HepG2 (cell line): ENCODE results near the gene KLHL21. TPM values are rescaled to one million over a fixed set of nuclear protein-coding genes. Genes with fewer than 3 reads are reported as not detected.

ENCODE experiments used
- AGO1 ChIP-seq: fragments of 200-400 bp; formaldehyde crosslinking; IDR thresholded peaks from 2 replicates; pipeline ENCODE4 v1.6.1; 2017; ENCODE audit warnings: mild to moderate bottlenecking, low read depth, low read length, moderate library complexity; ENCODE audit not compliant: poor library complexity, severe bottlenecking
- AKAP8 ChIP-seq: sonication (generic); formaldehyde crosslinking; IDR thresholded peaks from 2 replicates; pipeline ENCODE4 v1.5.1; 2020; ENCODE audit warnings: mild to moderate bottlenecking, missing genetic modification reagents
- ATAD3A ChIP-seq: sonication (generic); formaldehyde crosslinking; IDR thresholded peaks from 2 replicates; pipeline ENCODE4 v1.4.0; 2020; ENCODE audit warnings: missing genetic modification reagents
- DMAP1 ChIP-seq: IDR thresholded peaks from 2 replicates; pipeline ENCODE4 v1.6.1; 2016
- ELK4 ChIP-seq: sonication (generic); formaldehyde crosslinking; IDR thresholded peaks from 2 replicates; pipeline ENCODE4 v1.9.0; 2021; ENCODE audit warnings: missing genetic modification reagents, borderline replicate concordance
- FOSL2 ChIP-seq: sonication (generic); formaldehyde crosslinking; IDR thresholded peaks from 2 replicates; pipeline ENCODE4 v1.4.0; 2020; ENCODE audit warnings: missing genetic modification reagents
- FOXA3 ChIP-seq: IDR thresholded peaks from 2 replicates; pipeline ENCODE4 v1.6.1; 2016; ENCODE audit warnings: missing genetic modification reagents, missing compliant biosample characterization
- FOXK2 ChIP-seq: fragments of 450-650 bp; IDR thresholded peaks from 2 replicates; pipeline ENCODE4 v1.6.1; 2016
- HBP1 ChIP-seq: IDR thresholded peaks from 2 replicates; pipeline ENCODE4 v1.6.1; 2016; ENCODE audit warnings: low read depth, control low read depth
- LCORL ChIP-seq, 2 experiments: fragments of 450-650 bp in 1 of 2; sonication (generic) in 1 of 2; formaldehyde crosslinking in 1 of 2; IDR thresholded peaks; 2 replicates each; pipeline versions ENCODE4 v1.5.0 to v1.6.1; 2017 to 2020; ENCODE audit warnings: antibody characterized with exemption in 1 of 2, missing genetic modification reagents in 1 of 2
- MAFF ChIP-seq: IDR thresholded peaks from 2 replicates; pipeline ENCODE4 v1.6.1; 2011; ENCODE audit warnings: low read depth, low read length, improper control_type of control experiment
- MED1 ChIP-seq: sonication (generic); formaldehyde crosslinking; IDR thresholded peaks from 2 replicates; pipeline ENCODE4 v1.4.0; 2020; ENCODE audit warnings: missing genetic modification reagents
- MIER3 ChIP-seq: IDR thresholded peaks from 2 replicates; pipeline ENCODE4 v1.6.1; 2016; ENCODE audit warnings: missing compliant biosample characterization, borderline replicate concordance
- NCOR1 ChIP-seq: fragments of 200-600 bp; sonication (generic); IDR thresholded peaks from 2 replicates; pipeline ENCODE4 v1.7.0; 2017; ENCODE audit warnings: antibody characterized with exemption, low read length, borderline replicate concordance
- PHF5A ChIP-seq: IDR thresholded peaks from one replicate; pipeline ENCODE4 v1.6.1; 2018; ENCODE audit warnings: low read depth, missing genetic modification reagents; ENCODE audit not compliant: unreplicated experiment
- PLRG1 ChIP-seq: fragments of 450-650 bp; conservative IDR thresholded peaks from 2 replicates; pipeline ENCODE4 v1.6.1; 2016
- RAD51 ChIP-seq: fragments of 450-650 bp; IDR thresholded peaks from 2 replicates; pipeline ENCODE4 v1.6.1; 2016; ENCODE audit warnings: borderline replicate concordance
- SMAD9 ChIP-seq: sonication (generic); formaldehyde crosslinking; IDR thresholded peaks from 2 replicates; pipeline ENCODE4 v1.5.1; 2020; ENCODE audit warnings: mild to moderate bottlenecking, missing genetic modification reagents
- STAG1 ChIP-seq: sonication (generic); formaldehyde crosslinking; IDR thresholded peaks from 2 replicates; pipeline ENCODE4 v1.4.0; 2020; ENCODE audit warnings: missing genetic modification reagents
- TOE1 ChIP-seq: sonication (generic); formaldehyde crosslinking; IDR thresholded peaks from 2 replicates; pipeline ENCODE4 v1.4.0; 2020; ENCODE audit warnings: mild to moderate bottlenecking, missing genetic modification reagents
- TRAFD1 ChIP-seq: sonication (generic); formaldehyde crosslinking; IDR thresholded peaks from 2 replicates; pipeline ENCODE4 v1.5.1; 2020; ENCODE audit warnings: missing genetic modification reagents, mild to moderate bottlenecking, borderline replicate concordance
- YEATS2 ChIP-seq: sonication (generic); formaldehyde crosslinking; IDR thresholded peaks from 2 replicates; pipeline ENCODE4 v1.4.0; 2020; ENCODE audit warnings: missing genetic modification reagents, borderline replicate concordance
- ZBTB7B ChIP-seq: sonication (generic); formaldehyde crosslinking; IDR thresholded peaks from 2 replicates; pipeline ENCODE4 v1.4.0; 2020; ENCODE audit warnings: missing genetic modification reagents
- ZFP1 ChIP-seq: IDR thresholded peaks from 2 replicates; pipeline ENCODE4 v1.6.1; 2016
- ZNF326 ChIP-seq: sonication (generic); formaldehyde crosslinking; IDR thresholded peaks from 2 replicates; pipeline ENCODE4 v1.4.0; 2020; ENCODE audit warnings: missing genetic modification reagents, borderline replicate concordance
- ZNF337 ChIP-seq: sonication (generic); formaldehyde crosslinking; IDR thresholded peaks from 2 replicates; pipeline ENCODE4 v1.5.1; 2020; ENCODE audit warnings: missing genetic modification reagents, low read depth, mild to moderate bottlenecking, borderline replicate concordance
- ZNF350 ChIP-seq: sonication (generic); formaldehyde crosslinking; IDR thresholded peaks from 2 replicates; pipeline ENCODE4 v1.4.0; 2020; ENCODE audit warnings: mild to moderate bottlenecking, low read depth, missing genetic modification reagents, borderline replicate concordance
- ZNF383 ChIP-seq: sonication (generic); formaldehyde crosslinking; IDR thresholded peaks from 2 replicates; pipeline ENCODE4 v1.4.0; 2020; ENCODE audit warnings: missing genetic modification reagents, mild to moderate bottlenecking, borderline replicate concordance
- ZNF496 ChIP-seq: sonication (generic); formaldehyde crosslinking; IDR thresholded peaks from 2 replicates; pipeline ENCODE4 v1.8.1; 2023; ENCODE audit warnings: mild to moderate bottlenecking, moderate library complexity, missing genetic modification reagents; ENCODE audit not compliant: insufficient replicate concordance
- ZNF670 ChIP-seq: sonication (generic); formaldehyde crosslinking; IDR thresholded peaks from 2 replicates; pipeline ENCODE4 v1.8.0; 2022; ENCODE audit warnings: mild to moderate bottlenecking, missing genetic modification reagents, borderline replicate concordance
- polyA plus RNA-seq, 8 experiments: library from polyadenylated mRNA; depleted of rRNA in 3 of 8; stranded (reverse) in 7 of 8; unstranded in 1 of 8; fragments of >200 nt; fragmentation: Illumina TruSeq in 4 of 8; extraction: Trizol in 4 of 8; gene quantifications; 2 replicates each; pipeline versions ENCODE4 v1.2.1 to v1.2.3, GENCODE V29; 2011 to 2016; ENCODE audit warnings: low read depth in 4 of 8, missing spikeins in 1 of 8, mixed read lengths in 1 of 8; ENCODE audit not compliant: insufficient read depth in 1 of 8
- total RNA-seq, 5 experiments: library from RNA; depleted of rRNA; stranded (reverse); fragments of >200 nt; fragmentation: Illumina TruSeq; extraction: Trizol; gene quantifications; 2 replicates each; pipeline ENCODE4 v1.2.3, GENCODE V29; 2016; ENCODE audit warnings: low read depth in 1 of 5

The KLHL21 gene
- total and polyA plus RNA-seq, 2 of the 13 experiments (the other 11 are each of a cell fraction or from before 2014, with no cell fraction given): 14.8 to 25.0 TPM

DNA sequence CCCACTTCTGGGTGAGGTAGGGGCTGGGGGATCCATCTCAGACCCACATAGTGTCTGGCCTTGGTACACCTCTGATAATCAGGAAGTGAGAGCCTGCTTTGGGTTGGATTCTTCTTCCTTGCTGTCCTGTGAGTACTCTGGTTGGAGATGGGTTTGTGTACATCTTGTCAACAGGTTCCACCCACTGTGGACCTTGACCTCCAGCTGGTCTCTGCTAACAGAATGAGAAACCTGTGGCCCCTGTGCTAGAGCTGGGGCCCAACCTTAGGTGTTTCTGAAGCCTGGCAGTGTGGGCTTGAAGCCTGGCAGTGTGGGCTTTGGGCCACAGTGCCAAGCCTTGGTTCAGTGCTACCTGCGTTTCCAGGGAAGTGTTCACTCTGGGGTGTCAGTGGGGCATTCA, 20.3 kb downstream of the KLHL21 start (continued):
- TF ChIP-seq ZNF383: no peak
- peak; percentile 79 for TF ChIP-seq MED1 (CRISPR knock-in tag)
- peak; percentile 88 for TF ChIP-seq PHF5A (CRISPR knock-in tag)
- no peak for TF ChIP-seq LCORL (IDR thresholded peaks at IDR 0.05)
- TF ChIP-seq LCORL (CRISPR knock-in tag; IDR thresholded peaks at IDR 0.05): peak; percentile 58; the same call in 1 of the 2 replicates
- TF ChIP-seq DMAP1 (CRISPR knock-in tag): peak; percentile 35; the same call in 1 of the 2 replicates
- TF ChIP-seq MAFF: no peak
- TF ChIP-seq RAD51: no peak
- TF ChIP-seq ATAD3A (CRISPR knock-in tag): no peak
- no peak for TF ChIP-seq ZNF326 (CRISPR knock-in tag)
- peak; percentile 87; the same call in 1 of the 2 replicates for TF ChIP-seq NCOR1
- TF ChIP-seq SMAD9 (CRISPR knock-in tag): no peak
- TF ChIP-seq TOE1: no peak
- TF ChIP-seq ELK4: no peak
- peak; percentile 55; the same call in 1 of the 2 replicates for TF ChIP-seq ZBTB7B (CRISPR knock-in tag)
- TF ChIP-seq HBP1: peak; percentile 80; the same call in 1 of the 2 replicates
- TF ChIP-seq FOXK2: peak; percentile 77
- peak; percentile 55; the same call in 1 of the 2 replicates for TF ChIP-seq MIER3 (CRISPR knock-in tag)
- TF ChIP-seq AKAP8 (CRISPR knock-in tag): no peak
- peak; percentile 49; the same call in 1 of the 2 replicates for TF ChIP-seq ZFP1 (CRISPR knock-in tag)
- TF ChIP-seq ZNF350 (CRISPR knock-in tag): peak; percentile 42
- TF ChIP-seq ZNF337: no peak
- 0 out of 2 replicates have a peak, but pooled peaks have one; percentile 12 for TF ChIP-seq ZNF670 (CRISPR knock-in tag)
- peak; percentile 59; the same call in 1 of the 2 replicates for TF ChIP-seq YEATS2 (CRISPR knock-in tag)
- TF ChIP-seq STAG1: 0 out of 2 replicates have a peak, but pooled peaks have one; percentile 13
- no peak for TF ChIP-seq ZNF496
- no peak for TF ChIP-seq PLRG1
- peak; percentile 98 for TF ChIP-seq FOXA3 (CRISPR knock-in tag)
- no peak for TF ChIP-seq TRAFD1 (CRISPR knock-in tag)
- no peak for TF ChIP-seq AGO1
- TF ChIP-seq FOSL2 (CRISPR knock-in tag): peak; percentile 60; the same call in 1 of the 2 replicates
